ENCODE data around the gene ARL5A.

DNA sequence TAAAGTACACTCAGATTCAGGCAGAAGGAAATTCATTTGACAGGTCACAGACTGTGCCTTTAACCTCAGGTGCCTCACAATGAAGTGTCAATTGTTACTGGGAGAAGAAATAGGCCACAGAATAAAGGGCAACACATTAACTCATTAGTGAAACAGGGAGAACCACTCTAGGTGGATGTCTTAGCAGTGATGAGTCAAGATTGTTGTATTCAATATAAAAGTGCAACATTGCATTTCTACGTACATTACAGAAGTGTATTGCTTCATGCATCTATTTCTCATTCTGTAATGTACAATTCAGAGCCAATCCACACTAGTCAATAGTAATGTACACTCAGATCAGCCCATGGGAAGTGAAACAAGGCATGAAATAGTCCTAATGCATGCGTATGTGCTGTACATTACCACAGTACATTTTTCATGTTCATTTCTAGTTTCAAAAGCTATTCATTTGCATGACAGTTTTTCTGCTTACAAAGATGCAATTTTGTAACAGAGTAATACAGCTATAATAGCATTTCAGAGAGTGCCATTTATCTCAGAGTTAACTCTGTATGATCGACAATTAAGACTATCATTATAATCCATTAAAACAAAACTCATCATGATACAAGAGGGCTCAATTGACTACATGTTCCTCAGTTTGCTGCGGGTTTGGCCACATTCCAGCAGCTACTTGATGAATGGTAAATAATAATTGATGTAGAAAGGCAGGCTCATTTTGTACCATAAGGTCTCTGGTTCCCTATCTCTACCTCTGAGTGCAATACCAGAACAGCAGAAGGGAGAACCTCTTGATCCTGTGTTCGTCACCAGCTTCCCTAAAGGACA is 12.2 kb upstream of the ARL5A start:
- TF ChIP-seq, protein P1, sequence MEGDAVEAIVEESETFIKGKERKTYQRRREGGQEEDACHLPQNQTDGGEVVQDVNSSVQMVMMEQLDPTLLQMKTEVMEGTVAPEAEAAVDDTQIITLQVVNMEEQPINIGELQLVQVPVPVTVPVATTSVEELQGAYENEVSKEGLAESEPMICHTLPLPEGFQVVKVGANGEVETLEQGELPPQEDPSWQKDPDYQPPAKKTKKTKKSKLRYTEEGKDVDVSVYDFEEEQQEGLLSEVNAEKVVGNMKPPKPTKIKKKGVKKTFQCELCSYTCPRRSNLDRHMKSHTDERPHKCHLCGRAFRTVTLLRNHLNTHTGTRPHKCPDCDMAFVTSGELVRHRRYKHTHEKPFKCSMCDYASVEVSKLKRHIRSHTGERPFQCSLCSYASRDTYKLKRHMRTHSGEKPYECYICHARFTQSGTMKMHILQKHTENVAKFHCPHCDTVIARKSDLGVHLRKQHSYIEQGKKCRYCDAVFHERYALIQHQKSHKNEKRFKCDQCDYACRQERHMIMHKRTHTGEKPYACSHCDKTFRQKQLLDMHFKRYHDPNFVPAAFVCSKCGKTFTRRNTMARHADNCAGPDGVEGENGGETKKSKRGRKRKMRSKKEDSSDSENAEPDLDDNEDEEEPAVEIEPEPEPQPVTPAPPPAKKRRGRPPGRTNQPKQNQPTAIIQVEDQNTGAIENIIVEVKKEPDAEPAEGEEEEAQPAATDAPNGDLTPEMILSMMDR (conservative IDR thresholded peaks at IDR 0.05; ENCODE audit: low read depth, low read length): no peak
- no peak for TF ChIP-seq EZH2 (IDR thresholded peaks at IDR 0.05; ENCODE audit: borderline replicate concordance, low read depth, low read length, poor library complexity, severe bottlenecking)
